ENCODE data around the gene THSD7B. TPM values are rescaled to one million over a fixed set of nuclear protein-coding genes. Genes with fewer than 3 reads are reported as not detected.
"Not testable (repeated sequence)": the region's sequence is repeated elsewhere in the genome, so short reads cannot be mapped to it uniquely, and the experiment has no call there.

The THSD7B gene
- total and polyA plus RNA-seq, 2 experiments from 2014 or later, result 0.86 to 3.8 TPM

DNA sequence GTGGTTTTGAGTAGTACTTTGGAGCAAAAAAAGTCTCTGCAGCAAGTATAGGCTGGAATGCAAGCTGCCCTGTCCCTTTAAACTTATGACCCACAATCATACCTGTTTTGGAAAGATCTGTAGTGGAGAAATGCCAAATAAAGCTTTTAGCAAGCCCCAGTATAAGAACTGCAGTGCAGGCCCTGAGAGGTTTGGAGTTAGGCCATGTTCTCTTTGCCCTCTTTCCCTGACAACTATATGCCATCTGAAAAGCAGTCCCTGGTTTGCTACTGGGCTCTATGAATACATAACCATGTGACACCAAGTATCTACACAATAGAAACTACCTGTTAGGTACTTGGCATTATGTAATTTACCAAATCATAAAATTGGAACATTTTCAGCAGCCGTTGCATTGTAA lies 931.6 kb downstream of the THSD7B start:
- Histone ChIP-seq H3K27me3 (ENCODE audit: insufficient read depth) (no peaks in the 10 kb centered on the region), H3F3A (replicated peaks; ENCODE audit: low read depth) (no peaks in the 10 kb centered on the region), H3K79me2 (replicated peaks; ENCODE audit: insufficient read depth) (no peaks in the 10 kb centered on the region), H3K36me3 (ENCODE audit: insufficient read depth) (no peaks in the 10 kb centered on the region), H3K9me2 (ENCODE audit: insufficient read depth) (peaks cover 5% of the 10 kb centered on the region; the same call in 1 of the 2 replicates), H3K27ac (ENCODE audit: low read depth) (no peak overlapping the region), H3K4me1 (ENCODE audit: insufficient read depth) (no peaks in the 10 kb centered on the region), H2AFZ (no peak overlapping the region), H3K4me3 (no peak overlapping the region), H4K20me1 (replicated peaks; ENCODE audit: insufficient read depth) (no peaks in the 10 kb centered on the region), H3K4me2 (no peak overlapping the region)
- ATAC-seq, result no peak
- Mint-ChIP-seq H3K4me1 (no peaks in the 10 kb centered on the region), H3K27me3 (ENCODE audit: insufficient read depth, low read depth, poor library complexity) (peaks cover 3% of the 10 kb centered on the region), H3K9me3 (peaks cover 3% of the 10 kb centered on the region; the same call in 2 of the 3 replicates), H3K4me3 (no peak overlapping the region), H3K27ac (no peak overlapping the region), H3K36me3 (ENCODE audit: low read depth) (no peaks in the 10 kb centered on the region; the same call in 2 of the 3 replicates)
- TF ChIP-seq, protein P1, sequence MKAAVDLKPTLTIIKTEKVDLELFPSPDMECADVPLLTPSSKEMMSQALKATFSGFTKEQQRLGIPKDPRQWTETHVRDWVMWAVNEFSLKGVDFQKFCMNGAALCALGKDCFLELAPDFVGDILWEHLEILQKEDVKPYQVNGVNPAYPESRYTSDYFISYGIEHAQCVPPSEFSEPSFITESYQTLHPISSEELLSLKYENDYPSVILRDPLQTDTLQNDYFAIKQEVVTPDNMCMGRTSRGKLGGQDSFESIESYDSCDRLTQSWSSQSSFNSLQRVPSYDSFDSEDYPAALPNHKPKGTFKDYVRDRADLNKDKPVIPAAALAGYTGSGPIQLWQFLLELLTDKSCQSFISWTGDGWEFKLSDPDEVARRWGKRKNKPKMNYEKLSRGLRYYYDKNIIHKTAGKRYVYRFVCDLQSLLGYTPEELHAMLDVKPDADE (IDR thresholded peaks at IDR 0.05), result no peak
- no peak for TF ChIP-seq POLR2AphosphoS5 (IDR thresholded peaks at IDR 0.05; ENCODE audit: low read depth)
- no peak for DNase-seq (ENCODE audit: low spot score)

DNA sequence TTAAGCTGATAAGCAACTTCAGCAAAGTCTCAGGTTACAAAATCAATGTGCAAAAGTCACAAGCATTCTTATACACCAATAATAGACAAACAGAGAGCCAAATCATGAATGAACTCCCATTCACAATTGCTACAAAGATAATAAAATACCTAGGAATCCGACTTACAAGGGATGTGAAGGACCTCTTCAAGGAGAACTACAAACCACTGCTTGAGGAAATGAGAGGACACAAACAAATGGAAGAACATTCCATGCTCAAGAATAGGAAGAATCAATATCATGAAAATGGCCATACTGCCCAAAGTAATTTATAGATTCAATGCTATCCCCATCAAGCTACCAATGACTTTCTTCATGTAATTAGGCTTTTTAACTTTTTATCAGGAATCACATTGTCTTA lies 934.9 kb downstream of the THSD7B start:
- not testable (repeated sequence) for H3K4me2 ChIP-seq; H3K9me3 Mint-ChIP-seq; H3K36me3 Mint-ChIP-seq (ENCODE audit: low read depth); H2AFZ ChIP-seq; H3K4me1 ChIP-seq (ENCODE audit: insufficient read depth); H3K27me3 ChIP-seq (ENCODE audit: insufficient read depth); H3K9me2 ChIP-seq (ENCODE audit: insufficient read depth); H3K27ac ChIP-seq (ENCODE audit: low read depth); H4K20me1 ChIP-seq (replicated peaks; ENCODE audit: insufficient read depth); H3K27ac Mint-ChIP-seq; ATAC-seq; H3F3A ChIP-seq (replicated peaks; ENCODE audit: low read depth); H3K4me1 Mint-ChIP-seq; H3K4me3 Mint-ChIP-seq; H3K36me3 ChIP-seq (ENCODE audit: insufficient read depth); H3K27me3 Mint-ChIP-seq (ENCODE audit: insufficient read depth, low read depth, poor library complexity); H3K4me3 ChIP-seq; DNase-seq (ENCODE audit: low spot score); H3K79me2 ChIP-seq (replicated peaks; ENCODE audit: insufficient read depth)

DNA sequence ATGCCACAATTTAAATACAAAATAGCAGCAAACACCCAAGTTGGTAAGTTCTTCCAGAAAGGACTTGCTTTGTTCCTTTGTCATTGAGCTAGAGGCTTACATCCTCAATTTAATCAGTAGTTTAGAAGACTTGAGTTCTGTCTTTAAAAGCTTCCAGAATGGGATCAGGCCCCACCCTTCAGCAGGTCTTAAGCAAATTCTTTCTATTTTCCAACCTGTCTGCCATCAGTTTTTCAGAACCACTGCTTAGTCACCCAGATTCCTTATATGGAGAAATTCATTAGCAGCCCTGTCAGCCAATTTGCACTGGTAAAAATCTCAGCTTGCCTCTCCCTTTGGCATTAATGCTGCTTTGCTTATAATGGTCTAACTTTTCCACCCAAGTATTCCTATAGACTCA lies 935.3 kb downstream of the THSD7B start:
- no peaks in the 10 kb centered on the region for H3K36me3 ChIP-seq (ENCODE audit: insufficient read depth)
- Mint-ChIP-seq H3K27me3 (ENCODE audit: insufficient read depth, low read depth, poor library complexity) (peaks cover 3% of the 10 kb centered on the region), H3K9me3 (peaks cover 3% of the 10 kb centered on the region; the same call in 2 of the 3 replicates), H3K27ac (no peak overlapping the region), H3K4me3 (no peak overlapping the region), H3K4me1 (no peaks in the 10 kb centered on the region), H3K36me3 (ENCODE audit: low read depth) (no peaks in the 10 kb centered on the region; the same call in 2 of the 3 replicates)
- no peaks in the 10 kb centered on the region for H3K27me3 ChIP-seq (ENCODE audit: insufficient read depth)
- H3K4me2 ChIP-seq, result no peak overlapping the region
- H3K4me3 ChIP-seq, result no peak overlapping the region
- no peak overlapping the region for H3K27ac ChIP-seq (ENCODE audit: low read depth)
- H3K79me2 ChIP-seq (replicated peaks; ENCODE audit: insufficient read depth), result no peaks in the 10 kb centered on the region
- no peak overlapping the region for H2AFZ ChIP-seq
- H3K4me1 ChIP-seq (ENCODE audit: insufficient read depth), result no peaks in the 10 kb centered on the region
- DNase-seq (ENCODE audit: low spot score) (no peak), ATAC-seq (no peak)
- H4K20me1 ChIP-seq (replicated peaks; ENCODE audit: insufficient read depth), result no peaks in the 10 kb centered on the region
- H3F3A ChIP-seq (replicated peaks; ENCODE audit: low read depth), result no peaks in the 10 kb centered on the region
- no peaks in the 10 kb centered on the region; the same call in 1 of the 2 replicates for H3K9me2 ChIP-seq (ENCODE audit: insufficient read depth)
- TF ChIP-seq NANOG (IDR thresholded peaks at IDR 0.05; ENCODE audit: borderline replicate concordance) (no peak), EZH2 (IDR thresholded peaks at IDR 0.05; ENCODE audit: low read depth, unreplicated experiment) (no peak), CREB1 (CRISPR knock-in tag; IDR thresholded peaks at IDR 0.05; ENCODE audit: low read depth) (no peak), ZNF114 (CRISPR knock-in tag; IDR thresholded peaks at IDR 0.05) (no peak), ZNF331 (CRISPR knock-in tag; IDR thresholded peaks at IDR 0.05; ENCODE audit: low read depth) (no peak)
- TF ChIP-seq, protein P2, sequence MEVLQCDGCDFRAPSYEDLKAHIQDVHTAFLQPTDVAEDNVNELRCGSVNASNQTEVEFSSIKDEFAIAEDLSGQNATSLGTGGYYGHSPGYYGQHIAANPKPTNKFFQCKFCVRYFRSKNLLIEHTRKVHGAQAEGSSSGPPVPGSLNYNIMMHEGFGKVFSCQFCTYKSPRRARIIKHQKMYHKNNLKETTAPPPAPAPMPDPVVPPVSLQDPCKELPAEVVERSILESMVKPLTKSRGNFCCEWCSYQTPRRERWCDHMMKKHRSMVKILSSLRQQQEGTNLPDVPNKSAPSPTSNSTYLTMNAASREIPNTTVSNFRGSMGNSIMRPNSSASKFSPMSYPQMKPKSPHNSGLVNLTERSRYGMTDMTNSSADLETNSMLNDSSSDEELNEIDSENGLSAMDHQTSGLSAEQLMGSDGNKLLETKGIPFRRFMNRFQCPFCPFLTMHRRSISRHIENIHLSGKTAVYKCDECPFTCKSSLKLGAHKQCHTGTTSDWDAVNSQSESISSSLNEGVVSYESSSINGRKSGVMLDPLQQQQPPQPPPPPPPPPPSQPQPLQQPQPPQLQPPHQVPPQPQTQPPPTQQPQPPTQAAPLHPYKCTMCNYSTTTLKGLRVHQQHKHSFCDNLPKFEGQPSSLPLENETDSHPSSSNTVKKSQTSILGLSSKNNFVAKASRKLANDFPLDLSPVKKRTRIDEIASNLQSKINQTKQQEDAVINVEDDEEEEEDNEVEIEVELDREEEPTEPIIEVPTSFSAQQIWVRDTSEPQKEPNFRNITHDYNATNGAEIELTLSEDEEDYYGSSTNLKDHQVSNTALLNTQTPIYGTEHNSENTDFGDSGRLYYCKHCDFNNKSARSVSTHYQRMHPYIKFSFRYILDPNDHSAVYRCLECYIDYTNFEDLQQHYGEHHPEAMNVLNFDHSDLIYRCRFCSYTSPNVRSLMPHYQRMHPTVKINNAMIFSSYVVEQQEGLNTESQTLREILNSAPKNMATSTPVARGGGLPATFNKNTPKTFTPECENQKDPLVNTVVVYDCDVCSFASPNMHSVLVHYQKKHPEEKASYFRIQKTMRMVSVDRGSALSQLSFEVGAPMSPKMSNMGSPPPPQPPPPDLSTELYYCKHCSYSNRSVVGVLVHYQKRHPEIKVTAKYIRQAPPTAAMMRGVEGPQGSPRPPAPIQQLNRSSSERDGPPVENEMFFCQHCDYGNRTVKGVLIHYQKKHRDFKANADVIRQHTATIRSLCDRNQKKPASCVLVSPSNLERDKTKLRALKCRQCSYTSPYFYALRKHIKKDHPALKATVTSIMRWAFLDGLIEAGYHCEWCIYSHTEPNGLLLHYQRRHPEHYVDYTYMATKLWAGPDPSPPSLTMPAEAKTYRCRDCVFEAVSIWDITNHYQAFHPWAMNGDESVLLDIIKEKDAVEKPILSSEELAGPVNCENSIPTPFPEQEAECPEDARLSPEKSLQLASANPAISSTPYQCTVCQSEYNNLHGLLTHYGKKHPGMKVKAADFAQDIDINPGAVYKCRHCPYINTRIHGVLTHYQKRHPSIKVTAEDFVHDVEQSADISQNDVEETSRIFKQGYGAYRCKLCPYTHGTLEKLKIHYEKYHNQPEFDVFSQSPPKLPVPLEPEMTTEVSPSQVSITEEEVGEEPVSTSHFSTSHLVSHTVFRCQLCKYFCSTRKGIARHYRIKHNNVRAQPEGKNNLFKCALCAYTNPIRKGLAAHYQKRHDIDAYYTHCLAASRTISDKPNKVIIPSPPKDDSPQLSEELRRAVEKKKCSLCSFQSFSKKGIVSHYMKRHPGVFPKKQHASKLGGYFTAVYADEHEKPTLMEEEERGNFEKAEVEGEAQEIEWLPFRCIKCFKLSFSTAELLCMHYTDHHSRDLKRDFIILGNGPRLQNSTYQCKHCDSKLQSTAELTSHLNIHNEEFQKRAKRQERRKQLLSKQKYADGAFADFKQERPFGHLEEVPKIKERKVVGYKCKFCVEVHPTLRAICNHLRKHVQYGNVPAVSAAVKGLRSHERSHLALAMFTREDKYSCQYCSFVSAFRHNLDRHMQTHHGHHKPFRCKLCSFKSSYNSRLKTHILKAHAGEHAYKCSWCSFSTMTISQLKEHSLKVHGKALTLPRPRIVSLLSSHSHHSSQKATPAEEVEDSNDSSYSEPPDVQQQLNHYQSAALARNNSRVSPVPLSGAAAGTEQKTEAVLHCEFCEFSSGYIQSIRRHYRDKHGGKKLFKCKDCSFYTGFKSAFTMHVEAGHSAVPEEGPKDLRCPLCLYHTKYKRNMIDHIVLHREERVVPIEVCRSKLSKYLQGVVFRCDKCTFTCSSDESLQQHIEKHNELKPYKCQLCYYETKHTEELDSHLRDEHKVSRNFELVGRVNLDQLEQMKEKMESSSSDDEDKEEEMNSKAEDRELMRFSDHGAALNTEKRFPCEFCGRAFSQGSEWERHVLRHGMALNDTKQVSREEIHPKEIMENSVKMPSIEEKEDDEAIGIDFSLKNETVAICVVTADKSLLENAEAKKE (CRISPR knock-in tag; IDR thresholded peaks at IDR 0.05), result no peak
